Mucosa of rectum (tissue), 2 donors: Measurements from ENCODE around the gene CEP128.

ENCODE experiments used
- H3K27ac ChIP-seq, 2 donors: one replicate each; pipeline ENCODE4 v1.7.0; 2013; ENCODE audit warnings: inconsistent platforms in 2 of 2, low read depth in 2 of 2, low read length in 2 of 2
- H3K27me3 ChIP-seq, 2 donors: one replicate each; pipeline ENCODE4 v1.7.0; 2013; ENCODE audit warnings: low read length in 2 of 2; ENCODE audit not compliant: control insufficient read depth in 2 of 2, insufficient read depth in 2 of 2
- H3K36me3 ChIP-seq, 2 donors: one replicate each; pipeline ENCODE4 v1.7.0; 2013; ENCODE audit warnings: low read length in 2 of 2; ENCODE audit not compliant: control insufficient read depth in 2 of 2, insufficient read depth in 2 of 2
- H3K4me1 ChIP-seq, 2 donors: one replicate each; pipeline ENCODE4 v1.7.0; 2013; ENCODE audit warnings: low read length in 2 of 2, mild to moderate bottlenecking in 1 of 2; ENCODE audit not compliant: control insufficient read depth in 2 of 2, insufficient read depth in 2 of 2
- H3K4me3 ChIP-seq, 2 donors: one replicate each; pipeline ENCODE4 v1.7.0; 2013; ENCODE audit warnings: low read length in 2 of 2
- H3K9ac ChIP-seq, 2 donors: one replicate each; pipeline ENCODE4 v1.7.0; 2013; ENCODE audit warnings: low read length in 2 of 2, low read depth in 1 of 2, mild to moderate bottlenecking in 1 of 2
- H3K9me3 ChIP-seq, 2 donors: one replicate each; pipeline ENCODE4 v1.7.0; 2013; ENCODE audit warnings: low read length in 2 of 2; ENCODE audit not compliant: control insufficient read depth in 2 of 2
- donor health status: healthy.
- donor health status: Normal muscosa, but diverticular disease.

CEP128 gene

DNA sequence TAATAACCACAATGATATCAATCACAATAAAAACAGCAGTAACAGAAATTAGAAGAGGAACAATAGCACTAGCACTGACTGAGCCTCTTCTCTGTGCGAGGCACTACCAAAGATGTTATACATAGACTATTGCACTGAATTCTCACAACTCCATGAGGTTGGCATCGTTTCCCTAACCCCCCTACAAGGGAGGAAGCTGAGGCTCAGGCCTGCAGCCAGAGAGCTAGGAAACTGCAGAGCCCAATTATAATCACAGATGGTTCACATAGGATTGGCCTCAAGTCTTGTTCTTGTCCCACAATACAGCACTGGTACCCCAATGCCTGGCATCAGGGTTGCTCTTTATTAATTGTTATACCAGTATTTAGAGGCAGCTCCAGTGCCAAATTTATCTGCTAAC is 278.0 kb downstream of the CEP128 start:
- Histone ChIP-seq H3K9ac (no peak overlapping the region), H3K4me1 (no peaks in the 10 kb centered on the region), H3K36me3 (no peaks in the 10 kb centered on the region), H3K4me3 (no peak overlapping the region), H3K9me3 (no peaks in the 10 kb centered on the region), H3K27me3 (no peaks in the 10 kb centered on the region), H3K27ac (no peak overlapping the region)

DNA sequence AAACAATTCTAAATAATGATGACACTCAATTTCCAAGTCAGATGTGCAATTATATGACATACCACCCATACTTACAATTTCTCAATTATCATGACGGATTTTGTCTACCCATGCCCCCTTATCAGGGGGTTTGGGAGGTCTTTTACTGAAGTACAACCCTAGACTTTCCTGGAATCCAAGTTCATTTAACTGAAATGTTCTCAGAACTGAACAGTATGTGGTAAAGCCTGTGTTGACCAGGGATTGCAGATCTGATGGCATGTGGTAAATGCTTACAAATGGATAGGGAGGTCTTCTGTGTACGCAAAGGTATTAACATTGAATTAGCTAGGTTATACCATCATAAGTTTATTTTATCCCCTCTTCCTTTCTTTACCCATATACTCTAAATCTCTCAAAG is 281.8 kb downstream of the CEP128 start:
- Histone ChIP-seq H3K27ac (no peak overlapping the region), H3K4me1 (no peaks in the 10 kb centered on the region), H3K9me3 (no peaks in the 10 kb centered on the region), H3K27me3 (no peaks in the 10 kb centered on the region), H3K9ac (no peak overlapping the region), H3K36me3 (no peaks in the 10 kb centered on the region), H3K4me3 (no peak overlapping the region)

DNA sequence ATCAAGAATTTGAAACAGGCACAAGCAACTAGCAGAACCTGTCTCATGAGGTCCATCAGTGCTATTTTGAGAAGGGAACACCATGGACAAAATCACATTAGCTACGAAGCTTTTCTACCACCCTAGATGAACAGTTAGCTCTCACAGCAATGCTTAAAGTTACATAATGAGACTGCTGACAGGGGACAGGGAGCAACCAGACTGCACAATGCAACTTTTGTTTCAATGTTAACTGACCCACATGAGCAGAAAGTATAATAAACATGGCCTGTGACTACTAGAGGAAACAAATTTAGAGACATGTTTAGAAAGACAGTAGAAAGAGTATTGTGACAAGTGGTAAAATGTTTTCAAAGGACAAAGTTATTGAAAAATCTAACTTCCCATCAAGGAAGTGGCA is 282.8 kb downstream of the CEP128 start:
- Histone ChIP-seq H3K4me1 (no peaks in the 10 kb centered on the region), H3K9me3 (no peaks in the 10 kb centered on the region), H3K27me3 (no peaks in the 10 kb centered on the region), H3K4me3 (no peak overlapping the region), H3K36me3 (no peaks in the 10 kb centered on the region), H3K27ac (no peak overlapping the region), H3K9ac (no peak overlapping the region)

DNA sequence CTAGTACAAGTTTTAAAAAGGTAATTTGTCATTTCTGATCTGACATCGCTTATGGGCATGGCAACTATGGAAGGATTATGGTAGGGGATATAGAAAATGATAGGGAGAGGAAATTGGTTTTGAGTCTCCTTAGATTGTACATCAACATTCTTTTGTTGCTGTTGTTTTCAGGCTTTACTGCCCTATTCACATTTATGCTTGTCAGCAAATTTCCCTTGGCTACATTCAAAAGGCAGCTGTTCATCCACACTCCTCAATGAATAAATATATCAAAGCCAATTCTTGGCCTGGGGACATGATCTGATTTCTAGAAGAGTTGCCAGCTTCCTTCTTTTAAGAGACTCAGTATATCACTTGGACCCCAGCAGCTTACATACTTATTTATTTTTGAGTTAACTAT is 283.4 kb downstream of the CEP128 start:
- Histone ChIP-seq H3K36me3 (no peaks in the 10 kb centered on the region), H3K27me3 (no peaks in the 10 kb centered on the region), H3K4me3 (no peak overlapping the region), H3K9ac (no peak overlapping the region), H3K4me1 (no peaks in the 10 kb centered on the region), H3K27ac (no peak overlapping the region), H3K9me3 (no peaks in the 10 kb centered on the region)

DNA sequence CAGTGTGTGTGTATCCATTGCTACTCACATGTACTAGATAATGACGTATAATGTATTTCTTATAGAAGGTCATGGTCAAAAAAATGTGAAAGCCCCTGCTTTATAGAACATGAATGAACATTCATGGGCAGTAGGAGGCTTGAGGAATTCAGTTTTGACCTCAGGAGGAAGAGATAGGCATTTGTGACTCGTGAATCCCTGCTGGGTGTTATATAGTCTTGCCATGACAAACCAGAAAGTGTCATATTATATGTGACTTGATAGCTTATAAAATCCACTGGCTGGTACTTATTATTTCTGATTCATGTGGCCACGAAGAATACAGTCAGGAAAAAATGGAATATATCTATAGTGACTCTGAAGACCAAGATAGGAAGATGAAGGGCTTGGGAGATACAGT is 287.6 kb downstream of the CEP128 start:
- H3K9me3 ChIP-seq, result no peaks in the 10 kb centered on the region
- no peaks in the 10 kb centered on the region for H3K27me3 ChIP-seq
- no peaks in the 10 kb centered on the region for H3K36me3 ChIP-seq
- no peak overlapping the region for H3K27ac ChIP-seq
- H3K4me1 ChIP-seq, result no peaks in the 10 kb centered on the region
- H3K9ac ChIP-seq, result no peak overlapping the region
- no peak overlapping the region for H3K4me3 ChIP-seq

GRCh38 chr14:80645667-80646413 is 295.7 kb downstream of the CEP128 start:
- H3K4me1 ChIP-seq, result no peaks in the 10 kb centered on the region
- no peak overlapping the region for H3K27ac ChIP-seq
- no peak overlapping the region for H3K9ac ChIP-seq
- no peaks in the 10 kb centered on the region for H3K27me3 ChIP-seq
- no peaks in the 10 kb centered on the region for H3K36me3 ChIP-seq
- no peaks in the 10 kb centered on the region for H3K9me3 ChIP-seq
- H3K4me3 ChIP-seq, result no peak overlapping the region

DNA sequence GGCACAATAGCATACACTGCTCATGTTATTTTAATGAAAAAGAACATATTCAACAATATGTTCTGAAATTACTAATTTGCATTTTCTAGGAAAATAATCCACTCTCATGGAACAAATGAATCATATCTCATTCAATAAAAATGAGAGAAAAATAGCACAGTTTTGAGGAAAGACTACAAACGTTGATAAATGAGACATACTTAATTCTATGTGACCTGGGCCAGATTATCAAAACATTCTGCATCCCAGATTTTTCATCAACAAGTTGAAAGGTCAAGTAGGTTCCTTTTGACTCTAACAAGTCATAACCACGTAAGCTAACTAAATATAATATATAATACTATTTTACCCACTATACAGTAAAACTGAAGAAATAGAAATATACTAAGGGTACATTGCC is 296.7 kb downstream of the CEP128 start:
- no peak overlapping the region for H3K9ac ChIP-seq
- no peak overlapping the region for H3K4me3 ChIP-seq
- H3K36me3 ChIP-seq, result no peaks in the 10 kb centered on the region
- no peaks in the 10 kb centered on the region for H3K4me1 ChIP-seq
- no peak overlapping the region for H3K27ac ChIP-seq
- no peaks in the 10 kb centered on the region for H3K9me3 ChIP-seq
- H3K27me3 ChIP-seq, result no peaks in the 10 kb centered on the region

DNA sequence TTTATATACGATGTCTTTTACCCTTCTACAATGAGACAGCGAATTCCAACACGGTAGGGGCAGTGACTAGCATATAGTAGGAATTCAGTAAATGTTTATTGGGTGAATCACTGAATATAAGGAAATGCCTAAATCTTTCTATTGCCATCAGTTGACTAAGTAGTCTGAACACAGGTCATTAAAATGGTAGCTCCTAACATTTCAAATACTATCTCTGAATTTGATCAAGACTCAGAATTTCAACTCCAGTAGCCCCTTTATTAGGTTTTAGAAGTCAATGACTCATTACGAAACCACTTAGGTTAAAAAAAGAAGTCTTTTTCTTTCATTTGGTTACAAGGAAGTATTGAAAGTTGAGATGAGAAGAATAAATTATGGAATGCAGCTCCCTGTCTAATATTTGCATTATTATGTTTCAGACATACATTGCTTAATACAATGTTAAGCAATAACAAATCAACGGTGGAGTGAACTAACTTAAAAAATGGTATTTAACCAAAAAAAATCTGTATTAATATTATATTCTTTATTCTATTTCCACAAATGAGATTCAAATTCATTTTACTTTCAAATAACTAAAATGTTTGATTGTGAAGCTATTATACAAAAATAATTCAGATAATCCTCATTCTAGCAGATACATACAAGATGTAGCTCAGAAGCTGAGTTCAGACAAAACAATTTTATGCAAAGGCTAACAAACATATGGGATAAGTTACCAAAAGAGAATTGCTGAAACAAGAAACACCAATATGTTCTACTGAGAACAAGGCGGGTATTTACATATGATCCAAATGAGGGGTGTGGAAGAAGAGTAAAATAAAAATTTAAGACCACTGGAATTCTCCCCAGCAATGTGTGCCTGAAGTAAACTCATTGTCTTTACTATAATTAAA is 302.7 kb downstream of the CEP128 start:
- no peak overlapping the region for H3K9ac ChIP-seq
- H3K36me3 ChIP-seq, result no peaks in the 10 kb centered on the region
- no peaks in the 10 kb centered on the region for H3K4me1 ChIP-seq
- no peak overlapping the region for H3K4me3 ChIP-seq
- H3K27me3 ChIP-seq, result no peaks in the 10 kb centered on the region
- H3K9me3 ChIP-seq, result no peaks in the 10 kb centered on the region
- H3K27ac ChIP-seq, result no peak overlapping the region

DNA sequence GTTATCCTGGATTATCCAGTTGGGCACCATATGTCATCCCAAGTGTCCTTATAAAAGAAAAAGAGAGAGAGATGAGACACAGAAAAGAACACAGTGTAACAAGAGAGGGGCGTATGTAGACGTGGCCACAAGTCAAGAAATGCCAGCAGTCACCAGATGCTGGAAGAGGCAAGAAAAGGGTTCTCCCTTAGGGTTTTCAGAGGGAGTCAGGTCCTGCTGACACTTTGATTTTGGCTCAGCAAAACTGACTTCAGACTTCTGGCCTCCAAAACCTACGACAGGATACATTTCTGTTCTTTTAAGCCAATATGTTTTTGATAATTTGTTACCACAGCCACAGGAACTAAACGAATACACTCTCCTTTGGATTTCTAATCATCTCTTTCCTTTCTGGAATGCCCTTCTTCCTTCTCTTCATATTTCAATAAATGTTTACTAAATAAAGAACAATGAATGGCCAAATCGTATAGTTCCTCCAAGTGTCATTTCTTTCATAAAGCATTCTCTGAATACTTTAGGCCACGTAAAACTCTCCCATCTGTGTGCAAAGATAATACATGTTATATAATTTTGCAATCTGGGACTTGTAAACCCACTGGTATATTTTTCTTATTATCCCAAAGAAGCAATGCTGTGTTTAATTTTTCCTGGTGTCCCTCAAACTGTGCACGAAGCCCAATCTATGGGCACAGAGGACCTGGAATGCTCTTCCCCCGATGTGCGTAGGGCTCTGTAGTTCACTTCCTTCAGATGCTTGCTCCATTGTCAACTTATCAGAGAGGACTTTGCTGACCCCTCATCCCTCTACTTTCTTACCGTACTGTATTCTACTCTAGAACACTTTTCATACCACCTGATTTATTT is 303.6 kb downstream of the CEP128 start:
- no peaks in the 10 kb centered on the region for H3K27me3 ChIP-seq
- no peaks in the 10 kb centered on the region for H3K9me3 ChIP-seq
- no peaks in the 10 kb centered on the region for H3K4me1 ChIP-seq
- no peak overlapping the region for H3K9ac ChIP-seq
- no peaks in the 10 kb centered on the region for H3K36me3 ChIP-seq
- no peak overlapping the region for H3K27ac ChIP-seq
- H3K4me3 ChIP-seq, result no peak overlapping the region

- H3K27me3 ChIP-seq, result no peaks in the 10 kb centered on the region
- H3K36me3 ChIP-seq, result no peaks in the 10 kb centered on the region
- no peaks in the 10 kb centered on the region for H3K9me3 ChIP-seq
- no peak overlapping the region for H3K27ac ChIP-seq
- no peak overlapping the region for H3K4me3 ChIP-seq
- H3K9ac ChIP-seq, result no peak overlapping the region
- no peaks in the 10 kb centered on the region for H3K4me1 ChIP-seq
These were observed 305.5 kb downstream of the CEP128 start for GRCh38 chr14:80636071-80636470.
